ENCODE results near the gene ATP1A4. TPM values are rescaled to one million over a fixed set of nuclear protein-coding genes. Genes with fewer than 3 reads are reported as not detected.

ATP1A4 gene
- total and polyA plus RNA-seq, 10 of the 15 experiments (the other 5 are each of a cell fraction or from before 2014, with no cell fraction given), result 0.31 to 1.0 (median 0.54) TPM

DNA sequence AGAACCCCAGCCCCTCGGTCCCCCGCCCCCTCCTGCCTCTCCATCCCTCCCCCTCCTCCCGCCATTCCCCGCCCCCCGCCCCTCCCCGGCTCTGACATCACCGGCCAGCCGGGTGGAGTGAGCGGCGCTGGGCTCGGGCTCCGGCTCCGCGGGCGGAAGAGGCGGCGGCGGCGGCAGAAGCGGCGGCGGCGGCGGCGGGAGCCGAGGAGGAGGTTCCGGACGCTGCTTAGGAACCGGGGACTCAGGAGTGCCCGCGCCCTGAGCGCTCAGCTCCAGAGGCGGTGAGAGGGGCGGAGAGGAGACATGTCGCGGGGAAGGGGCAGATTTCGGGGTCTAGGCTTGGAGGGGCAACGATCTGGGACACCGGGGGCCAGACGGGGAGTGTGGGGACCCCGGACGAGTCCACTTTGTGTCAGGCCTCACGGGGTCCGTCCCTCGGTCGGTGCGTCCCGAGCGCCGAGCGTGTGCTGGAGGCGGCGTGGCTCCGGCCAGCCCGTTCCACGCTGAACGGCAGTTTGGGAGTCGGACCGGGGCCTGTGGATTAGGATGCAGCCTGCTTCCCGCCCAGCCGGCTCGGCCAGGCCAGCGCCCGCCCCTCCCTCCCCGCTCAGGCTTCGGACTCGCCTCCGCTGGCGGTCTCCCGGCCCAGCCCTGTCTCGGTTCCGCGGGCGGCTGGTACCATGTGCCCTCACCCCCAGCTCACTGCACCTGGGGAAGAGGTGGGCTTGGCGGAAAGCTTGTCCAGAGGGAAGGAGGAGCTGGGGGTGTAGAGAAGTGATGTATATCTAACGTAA, 54.0 kb downstream of the ATP1A4 start, which contains the start of gene PEA15:
Gene PEA15 (plus strand): TSS at position 143 of the 794 bp plus-strand sequence. CDS start 6,161 bp downstream, outside the sequence.
- DNase-seq (ENCODE audit: low read depth, low spot score) (no peak), ATAC-seq (peak; percentile 76), FAIRE-seq (no peak)
- in situ Hi-C loops (cut with MboI) (no loop called here), intact Hi-C loops (cut with micrococcal nuclease; ENCODE audit: unreplicated experiment) (no loop called here)
- Histone ChIP-seq H4K20me1 (ENCODE audit: control insufficient read depth, insufficient read depth) (no peaks in the 10 kb centered on the region), H3K4me1 (ENCODE audit: control insufficient read depth, insufficient read depth, low read length) (peaks cover 26% of the 10 kb centered on the region), H3K4me2 (ENCODE audit: control insufficient read depth, insufficient read depth) (peak within 1 kb of the TSS; percentile 94), H2AFZ (ENCODE audit: control insufficient read depth, low read depth, low read length) (peak within 1 kb of the TSS; percentile 64), H3K79me2 (ENCODE audit: control insufficient read depth, insufficient read depth, low read length) (peaks cover 35% of the 10 kb centered on the region), H3K27ac (ENCODE audit: control insufficient read depth, insufficient read depth) (peak within 1 kb of the TSS; percentile 96), H3K36me3 (ENCODE audit: control insufficient read depth in 2 of 2, insufficient read depth in 2 of 2, low read length in 1 of 2) (peaks cover 2 to 5% of the 10 kb centered on the region in 2 experiments; a peak in 2 of 4 replicates), H3K9me3 (replicated peaks; ENCODE audit: control insufficient read depth, insufficient read depth, low read length) (no peaks in the 10 kb centered on the region), H3K4me3 (peak within 1 kb of the TSS; percentile 99), H3K9ac (ENCODE audit: control insufficient read depth, insufficient read depth, low read length) (peak within 1 kb of the TSS; percentile 92), H3K27me3 (replicated peaks in 1 of 2; ENCODE audit: control insufficient read depth in 2 of 2, insufficient read depth in 2 of 2, low read length in 1 of 2) (no peaks in the 10 kb centered on the region)
- SMC1A ChIA-PET (ENCODE audit: uncharacterized antibody, unreplicated experiment), result interaction anchor here (0.9 to 11.5 kb wide), 9 partner anchors 10 to 86 kb away, joined by 3 to 95 read pairs (median 13); partner anchors contain the start of genes DCAF8 and PEX19
- POLR2A ChIA-PET, result interaction anchor here (0.7 to 2.6 kb wide), 5 partner anchors 10 to 284 kb away, joined by 6 to 15 read pairs (median 10); partner anchors contain the start of gene DCAF8
- CTCF ChIA-PET, result interaction anchor here (0.6 to 8.9 kb wide), 8 partner anchors 14 to 380 kb away, joined by 3 to 89 read pairs (median 24); partner anchors contain the start of gene DCAF8
- TSS peak; percentile 63 for BruUV-seq (replicated peaks)
- WGBS (ENCODE audit: insufficient coverage, insufficient replicate concordance, low lambda C conversion rate, missing lambda C conversion rate), result under 1% methylated on average over 67 of the region's 76 CpGs
- RAD21 ChIA-PET (ENCODE audit: unreplicated experiment), result interaction anchor here (0.7 to 10.6 kb wide), 11 partner anchors 12 to 171 kb away, joined by 3 to 89 read pairs (median 9); partner anchors contain the start of genes CASQ1 and DCAF8
- TF ChIP-seq SP1 (IDR thresholded peaks at IDR 0.05; ENCODE audit: low read depth, low read length) (no peak), CREB1 (IDR thresholded peaks at IDR 0.05; ENCODE audit: low read depth) (peak; percentile 35; the same call in 1 of the 2 replicates), STAT1 (conservative IDR thresholded peaks at IDR 0.05) (no peak), SIN3A (IDR thresholded peaks at IDR 0.05; ENCODE audit: low read depth, low read length) (peak; percentile 40; the same call in 1 of the 2 replicates), ATF7 (IDR thresholded peaks at IDR 0.05; ENCODE audit: low read depth) (no peak), FOXK2 (IDR thresholded peaks at IDR 0.05) (no peak), NRF1 (conservative IDR thresholded peaks at IDR 0.05; ENCODE audit: low read depth, low read length) (no peak), SMAD5 (IDR thresholded peaks at IDR 0.05; ENCODE audit: low read depth) (no peak)
- TF ChIP-seq, protein P1, sequence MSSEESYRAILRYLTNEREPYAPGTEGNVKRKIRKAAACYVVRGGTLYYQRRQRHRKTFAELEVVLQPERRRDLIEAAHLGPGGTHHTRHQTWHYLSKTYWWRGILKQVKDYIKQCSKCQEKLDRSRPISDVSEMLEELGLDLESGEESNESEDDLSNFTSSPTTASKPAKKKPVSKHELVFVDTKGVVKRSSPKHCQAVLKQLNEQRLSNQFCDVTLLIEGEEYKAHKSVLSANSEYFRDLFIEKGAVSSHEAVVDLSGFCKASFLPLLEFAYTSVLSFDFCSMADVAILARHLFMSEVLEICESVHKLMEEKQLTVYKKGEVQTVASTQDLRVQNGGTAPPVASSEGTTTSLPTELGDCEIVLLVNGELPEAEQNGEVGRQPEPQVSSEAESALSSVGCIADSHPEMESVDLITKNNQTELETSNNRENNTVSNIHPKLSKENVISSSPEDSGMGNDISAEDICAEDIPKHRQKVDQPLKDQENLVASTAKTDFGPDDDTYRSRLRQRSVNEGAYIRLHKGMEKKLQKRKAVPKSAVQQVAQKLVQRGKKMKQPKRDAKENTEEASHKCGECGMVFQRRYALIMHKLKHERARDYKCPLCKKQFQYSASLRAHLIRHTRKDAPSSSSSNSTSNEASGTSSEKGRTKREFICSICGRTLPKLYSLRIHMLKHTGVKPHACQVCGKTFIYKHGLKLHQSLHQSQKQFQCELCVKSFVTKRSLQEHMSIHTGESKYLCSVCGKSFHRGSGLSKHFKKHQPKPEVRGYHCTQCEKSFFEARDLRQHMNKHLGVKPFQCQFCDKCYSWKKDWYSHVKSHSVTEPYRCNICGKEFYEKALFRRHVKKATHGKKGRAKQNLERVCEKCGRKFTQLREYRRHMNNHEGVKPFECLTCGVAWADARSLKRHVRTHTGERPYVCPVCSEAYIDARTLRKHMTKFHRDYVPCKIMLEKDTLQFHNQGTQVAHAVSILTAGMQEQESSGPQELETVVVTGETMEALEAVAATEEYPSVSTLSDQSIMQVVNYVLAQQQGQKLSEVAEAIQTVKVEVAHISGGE (CRISPR knock-in tag; IDR thresholded peaks at IDR 0.05), result no peak
- TF ChIP-seq, protein P2, sequence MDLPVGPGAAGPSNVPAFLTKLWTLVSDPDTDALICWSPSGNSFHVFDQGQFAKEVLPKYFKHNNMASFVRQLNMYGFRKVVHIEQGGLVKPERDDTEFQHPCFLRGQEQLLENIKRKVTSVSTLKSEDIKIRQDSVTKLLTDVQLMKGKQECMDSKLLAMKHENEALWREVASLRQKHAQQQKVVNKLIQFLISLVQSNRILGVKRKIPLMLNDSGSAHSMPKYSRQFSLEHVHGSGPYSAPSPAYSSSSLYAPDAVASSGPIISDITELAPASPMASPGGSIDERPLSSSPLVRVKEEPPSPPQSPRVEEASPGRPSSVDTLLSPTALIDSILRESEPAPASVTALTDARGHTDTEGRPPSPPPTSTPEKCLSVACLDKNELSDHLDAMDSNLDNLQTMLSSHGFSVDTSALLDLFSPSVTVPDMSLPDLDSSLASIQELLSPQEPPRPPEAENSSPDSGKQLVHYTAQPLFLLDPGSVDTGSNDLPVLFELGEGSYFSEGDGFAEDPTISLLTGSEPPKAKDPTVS (IDR thresholded peaks at IDR 0.05; ENCODE audit: low read depth, low read length), result no peak
- TF ChIP-seq, protein P3, sequence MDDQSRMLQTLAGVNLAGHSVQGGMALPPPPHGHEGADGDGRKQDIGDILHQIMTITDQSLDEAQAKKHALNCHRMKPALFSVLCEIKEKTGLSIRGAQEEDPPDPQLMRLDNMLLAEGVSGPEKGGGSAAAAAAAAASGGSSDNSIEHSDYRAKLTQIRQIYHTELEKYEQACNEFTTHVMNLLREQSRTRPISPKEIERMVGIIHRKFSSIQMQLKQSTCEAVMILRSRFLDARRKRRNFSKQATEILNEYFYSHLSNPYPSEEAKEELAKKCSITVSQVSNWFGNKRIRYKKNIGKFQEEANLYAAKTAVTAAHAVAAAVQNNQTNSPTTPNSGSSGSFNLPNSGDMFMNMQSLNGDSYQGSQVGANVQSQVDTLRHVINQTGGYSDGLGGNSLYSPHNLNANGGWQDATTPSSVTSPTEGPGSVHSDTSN (IDR thresholded peaks at IDR 0.05; ENCODE audit: insufficient replicate concordance, low read depth, low read length), result no peak
- TF ChIP-seq, protein P4, sequence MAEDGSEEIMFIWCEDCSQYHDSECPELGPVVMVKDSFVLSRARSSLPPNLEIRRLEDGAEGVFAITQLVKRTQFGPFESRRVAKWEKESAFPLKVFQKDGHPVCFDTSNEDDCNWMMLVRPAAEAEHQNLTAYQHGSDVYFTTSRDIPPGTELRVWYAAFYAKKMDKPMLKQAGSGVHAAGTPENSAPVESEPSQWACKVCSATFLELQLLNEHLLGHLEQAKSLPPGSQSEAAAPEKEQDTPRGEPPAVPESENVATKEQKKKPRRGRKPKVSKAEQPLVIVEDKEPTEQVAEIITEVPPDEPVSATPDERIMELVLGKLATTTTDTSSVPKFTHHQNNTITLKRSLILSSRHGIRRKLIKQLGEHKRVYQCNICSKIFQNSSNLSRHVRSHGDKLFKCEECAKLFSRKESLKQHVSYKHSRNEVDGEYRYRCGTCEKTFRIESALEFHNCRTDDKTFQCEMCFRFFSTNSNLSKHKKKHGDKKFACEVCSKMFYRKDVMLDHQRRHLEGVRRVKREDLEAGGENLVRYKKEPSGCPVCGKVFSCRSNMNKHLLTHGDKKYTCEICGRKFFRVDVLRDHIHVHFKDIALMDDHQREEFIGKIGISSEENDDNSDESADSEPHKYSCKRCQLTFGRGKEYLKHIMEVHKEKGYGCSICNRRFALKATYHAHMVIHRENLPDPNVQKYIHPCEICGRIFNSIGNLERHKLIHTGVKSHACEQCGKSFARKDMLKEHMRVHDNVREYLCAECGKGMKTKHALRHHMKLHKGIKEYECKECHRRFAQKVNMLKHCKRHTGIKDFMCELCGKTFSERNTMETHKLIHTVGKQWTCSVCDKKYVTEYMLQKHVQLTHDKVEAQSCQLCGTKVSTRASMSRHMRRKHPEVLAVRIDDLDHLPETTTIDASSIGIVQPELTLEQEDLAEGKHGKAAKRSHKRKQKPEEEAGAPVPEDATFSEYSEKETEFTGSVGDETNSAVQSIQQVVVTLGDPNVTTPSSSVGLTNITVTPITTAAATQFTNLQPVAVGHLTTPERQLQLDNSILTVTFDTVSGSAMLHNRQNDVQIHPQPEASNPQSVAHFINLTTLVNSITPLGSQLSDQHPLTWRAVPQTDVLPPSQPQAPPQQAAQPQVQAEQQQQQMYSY (CRISPR knock-in tag; IDR thresholded peaks at IDR 0.05), result no peak
